Measurements from ENCODE around the gene YAE1.

Gene YAE1

DNA sequence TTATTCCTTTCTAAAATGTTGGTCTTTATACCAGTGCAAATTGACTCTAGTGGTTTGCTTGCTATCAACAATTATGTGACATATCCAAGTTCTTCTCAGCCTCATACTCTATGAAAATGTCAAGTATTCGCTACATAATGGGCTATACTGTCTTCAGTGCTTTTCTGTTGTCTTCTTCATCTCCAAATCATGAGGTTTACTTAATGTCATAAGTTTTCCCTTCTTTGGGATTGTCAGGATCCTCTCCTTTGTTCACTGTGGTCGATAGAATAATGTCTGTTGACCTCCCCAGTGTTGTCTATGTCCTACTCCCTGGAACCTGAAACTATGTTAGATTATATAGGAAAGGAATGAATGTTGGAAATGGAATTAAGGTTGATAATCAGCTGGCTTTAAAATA, 40.7 kb downstream of the YAE1 start:
- Histone ChIP-seq H4K91ac (ENCODE audit: low read length) (no peak overlapping the region), H4K8ac (ENCODE audit: low read length) (no peak overlapping the region), H3K9me3 (ENCODE audit: control insufficient read depth, low read length) (no peaks in the 10 kb centered on the region), H3K27me3 (ENCODE audit: control insufficient read depth in 1 of 2, insufficient read depth in 1 of 2, low read length in 2 of 2) (no peaks in the 10 kb centered on the region), H2BK5ac (ENCODE audit: low read depth, low read length, poor library complexity, severe bottlenecking) (no peak overlapping the region), H3K79me1 (replicated peaks; ENCODE audit: low read length, poor library complexity, severe bottlenecking) (no peaks in the 10 kb centered on the region), H2BK12ac (ENCODE audit: low read length in 2 of 2) (no peak overlapping the region), H3K4me1 (ENCODE audit: control insufficient read depth, insufficient read depth, low read depth, low read length) (peaks cover 3% of the 10 kb centered on the region), H3K4me2 (ENCODE audit: low read length, poor library complexity, severe bottlenecking) (no peak overlapping the region), H3K14ac (ENCODE audit: low read length in 2 of 2) (no peak overlapping the region), H2AK5ac (ENCODE audit: low read length, severe bottlenecking) (no peak overlapping the region), H3K36me3 (ENCODE audit: control insufficient read depth in 1 of 2, insufficient read depth in 2 of 2, low read depth in 1 of 2, low read length in 2 of 2) (no peaks in the 10 kb centered on the region), H3K18ac (ENCODE audit: low read depth in 1 of 2, low read length in 2 of 2) (no peak overlapping the region), H3K23ac (ENCODE audit: low read length in 2 of 2) (no peak overlapping the region), H2BK120ac (ENCODE audit: low read depth, low read length) (no peak overlapping the region), H2AFZ (ENCODE audit: low read depth, low read length) (no peak overlapping the region), H3K4me3 (ENCODE audit: insufficient read depth in 1 of 2, low read depth in 1 of 2, low read length in 2 of 2) (no peak overlapping the region), H3K4ac (ENCODE audit: low read depth in 1 of 2, low read length in 2 of 2) (no peak overlapping the region), H3K9ac (ENCODE audit: low read length) (no peak overlapping the region), H2BK15ac (ENCODE audit: low read depth, poor library complexity, severe bottlenecking) (no peak overlapping the region), H3K27ac (ENCODE audit: low read length, poor library complexity, severe bottlenecking) (no peak overlapping the region)
- no peak for DNase-seq
- 100% methylated on average over 2 of the region's 2 CpGs for WGBS

DNA sequence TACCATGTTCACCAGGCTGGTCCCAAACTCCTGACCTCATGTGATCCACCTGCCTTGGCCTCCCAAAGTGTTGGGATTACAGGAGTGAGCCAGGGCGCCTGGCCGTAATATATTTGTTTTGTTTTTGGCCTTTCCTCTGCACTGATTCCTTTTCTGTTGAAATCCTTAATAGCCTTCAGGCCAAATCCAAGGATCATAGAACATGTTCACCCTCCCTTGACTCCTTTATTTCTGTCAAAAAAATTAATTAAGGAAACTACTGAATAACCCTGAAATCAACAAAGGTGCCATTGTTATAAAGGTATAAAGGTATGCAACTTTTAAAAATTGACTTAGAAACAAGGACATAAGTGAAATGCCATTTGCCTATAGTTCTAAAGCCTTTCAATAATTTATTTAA, 41.7 kb downstream of the YAE1 start:
- no peak overlapping the region for H3K23ac ChIP-seq (ENCODE audit: low read length in 2 of 2)
- H2AFZ ChIP-seq (ENCODE audit: low read depth, low read length): no peak overlapping the region
- no peak overlapping the region for H4K91ac ChIP-seq (ENCODE audit: low read length)
- H3K9ac ChIP-seq (ENCODE audit: low read length): no peak overlapping the region
- no peak overlapping the region for H2BK120ac ChIP-seq (ENCODE audit: low read depth, low read length)
- no peaks in the 10 kb centered on the region for H3K27me3 ChIP-seq (ENCODE audit: control insufficient read depth in 1 of 2, insufficient read depth in 1 of 2, low read length in 2 of 2)
- no peaks in the 10 kb centered on the region for H3K9me3 ChIP-seq (ENCODE audit: control insufficient read depth, low read length)
- no peaks in the 10 kb centered on the region for H3K79me1 ChIP-seq (replicated peaks; ENCODE audit: low read length, poor library complexity, severe bottlenecking)
- no peaks in the 10 kb centered on the region for H3K36me3 ChIP-seq (ENCODE audit: control insufficient read depth in 1 of 2, insufficient read depth in 2 of 2, low read depth in 1 of 2, low read length in 2 of 2)
- no peak overlapping the region for H2AK5ac ChIP-seq (ENCODE audit: low read length, severe bottlenecking)
- H3K18ac ChIP-seq (ENCODE audit: low read depth in 1 of 2, low read length in 2 of 2): peak overlapping the region in 1 of 2 experiments; percentile 24
- 100% methylated on average over 2 of the region's 2 CpGs for WGBS
- no peak for DNase-seq
- H3K4me2 ChIP-seq (ENCODE audit: low read length, poor library complexity, severe bottlenecking): no peak overlapping the region
- no peak overlapping the region for H2BK12ac ChIP-seq (ENCODE audit: low read length in 2 of 2)
- H2BK15ac ChIP-seq (ENCODE audit: low read depth, poor library complexity, severe bottlenecking): no peak overlapping the region
- H3K4ac ChIP-seq (ENCODE audit: low read depth in 1 of 2, low read length in 2 of 2): no peak overlapping the region
- no peak overlapping the region for H2BK5ac ChIP-seq (ENCODE audit: low read depth, low read length, poor library complexity, severe bottlenecking)
- no peak overlapping the region for H3K14ac ChIP-seq (ENCODE audit: low read length in 2 of 2)
- no peak overlapping the region for H4K8ac ChIP-seq (ENCODE audit: low read length)
- no peak overlapping the region for H3K4me3 ChIP-seq (ENCODE audit: insufficient read depth in 1 of 2, low read depth in 1 of 2, low read length in 2 of 2)
- no peak overlapping the region for H3K27ac ChIP-seq (ENCODE audit: low read length, poor library complexity, severe bottlenecking)
- H3K4me1 ChIP-seq (ENCODE audit: control insufficient read depth, insufficient read depth, low read depth, low read length): peaks cover 3% of the 10 kb centered on the region

GRCh38 chr7:39608278-39608677, 42.1 kb downstream of the YAE1 start:
- H3K27ac ChIP-seq (ENCODE audit: low read length, poor library complexity, severe bottlenecking): no peak overlapping the region
- no peaks in the 10 kb centered on the region for H3K79me1 ChIP-seq (replicated peaks; ENCODE audit: low read length, poor library complexity, severe bottlenecking)
- no peak overlapping the region for H2BK120ac ChIP-seq (ENCODE audit: low read depth, low read length)
- H3K4me3 ChIP-seq (ENCODE audit: insufficient read depth in 1 of 2, low read depth in 1 of 2, low read length in 2 of 2): no peak overlapping the region
- H2BK12ac ChIP-seq (ENCODE audit: low read length in 2 of 2): no peak overlapping the region
- H3K4me2 ChIP-seq (ENCODE audit: low read length, poor library complexity, severe bottlenecking): no peak overlapping the region
- peaks cover 3% of the 10 kb centered on the region for H3K4me1 ChIP-seq (ENCODE audit: control insufficient read depth, insufficient read depth, low read depth, low read length)
- no peaks in the 10 kb centered on the region for H3K36me3 ChIP-seq (ENCODE audit: control insufficient read depth in 1 of 2, insufficient read depth in 2 of 2, low read depth in 1 of 2, low read length in 2 of 2)
- H3K9me3 ChIP-seq (ENCODE audit: control insufficient read depth, low read length): no peaks in the 10 kb centered on the region
- DNase-seq: no peak
- H3K18ac ChIP-seq (ENCODE audit: low read depth in 1 of 2, low read length in 2 of 2): no peak overlapping the region
- H3K27me3 ChIP-seq (ENCODE audit: control insufficient read depth in 1 of 2, insufficient read depth in 1 of 2, low read length in 2 of 2): no peaks in the 10 kb centered on the region
- H2BK15ac ChIP-seq (ENCODE audit: low read depth, poor library complexity, severe bottlenecking): no peak overlapping the region
- no peak overlapping the region for H2BK5ac ChIP-seq (ENCODE audit: low read depth, low read length, poor library complexity, severe bottlenecking)
- H4K8ac ChIP-seq (ENCODE audit: low read length): no peak overlapping the region
- no peak overlapping the region for H3K14ac ChIP-seq (ENCODE audit: low read length in 2 of 2)
- no peak overlapping the region for H3K23ac ChIP-seq (ENCODE audit: low read length in 2 of 2)
- no peak overlapping the region for H2AFZ ChIP-seq (ENCODE audit: low read depth, low read length)
- no peak overlapping the region for H3K4ac ChIP-seq (ENCODE audit: low read depth in 1 of 2, low read length in 2 of 2)
- no peak overlapping the region for H4K91ac ChIP-seq (ENCODE audit: low read length)
- 62% methylated on average over 1 of the region's 3 CpGs for WGBS
- no peak overlapping the region for H2AK5ac ChIP-seq (ENCODE audit: low read length, severe bottlenecking)
- peak overlapping the region; percentile 91 for H3K9ac ChIP-seq (ENCODE audit: low read length)

DNA sequence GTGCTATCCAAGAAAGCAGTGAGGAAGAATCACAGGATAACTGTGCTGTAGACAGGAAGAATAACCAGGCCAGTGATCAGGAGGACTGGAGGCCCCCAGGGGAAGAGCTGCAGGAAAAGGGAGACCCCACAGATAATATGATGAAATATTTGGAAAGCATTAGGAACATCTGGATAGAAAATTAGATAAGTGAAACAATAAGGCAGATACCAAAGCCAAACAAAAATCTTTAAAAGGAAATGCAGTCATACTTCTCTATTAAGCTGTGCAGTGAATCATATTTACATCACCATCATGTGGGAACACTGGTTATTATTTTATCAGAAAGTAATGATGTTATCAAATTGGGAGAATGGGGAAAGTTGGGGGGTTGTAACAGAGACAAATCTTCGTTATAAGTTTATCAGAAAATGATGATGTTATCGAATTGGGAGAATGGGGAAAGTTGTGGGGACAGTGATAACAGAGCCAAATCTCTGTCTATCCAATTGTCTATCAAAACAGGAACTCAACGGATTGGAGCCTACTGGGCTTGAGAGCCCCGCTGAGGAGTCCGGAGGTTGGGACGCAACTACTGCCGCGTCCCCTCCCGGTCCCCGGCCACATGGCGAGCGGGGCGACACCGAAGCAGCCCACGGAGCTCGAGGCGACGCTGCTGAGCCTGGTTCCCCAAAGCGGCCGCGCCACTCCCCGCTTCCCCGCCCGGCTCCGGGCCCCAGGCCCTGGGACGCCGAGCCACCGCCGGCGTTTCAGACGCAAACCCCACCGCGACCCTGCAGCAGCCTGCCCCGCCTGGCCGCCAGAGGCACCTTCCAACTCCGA, 43.1 kb downstream of the YAE1 start:
- Histone ChIP-seq H2BK12ac (ENCODE audit: low read length in 2 of 2) (peak overlapping the region in 1 of 2 experiments; percentile 84), H3K9me3 (ENCODE audit: control insufficient read depth, low read length) (no peaks in the 10 kb centered on the region), H3K14ac (ENCODE audit: low read length in 2 of 2) (no peak overlapping the region), H3K4me1 (ENCODE audit: control insufficient read depth, insufficient read depth, low read depth, low read length) (peaks cover 3% of the 10 kb centered on the region), H2AFZ (ENCODE audit: low read depth, low read length) (peak overlapping the region; percentile 62), H3K4ac (ENCODE audit: low read depth in 1 of 2, low read length in 2 of 2) (peak overlapping the region; percentile 3 to 62), H3K4me2 (ENCODE audit: low read length, poor library complexity, severe bottlenecking) (peak overlapping the region; percentile 33), H4K8ac (ENCODE audit: low read length) (peak overlapping the region; percentile 76), H3K27ac (ENCODE audit: low read length, poor library complexity, severe bottlenecking) (no peak overlapping the region), H3K4me3 (ENCODE audit: insufficient read depth in 1 of 2, low read depth in 1 of 2, low read length in 2 of 2) (peak overlapping the region; percentile 39 to 63), H2BK5ac (ENCODE audit: low read depth, low read length, poor library complexity, severe bottlenecking) (no peak overlapping the region), H2BK15ac (ENCODE audit: low read depth, poor library complexity, severe bottlenecking) (no peak overlapping the region), H3K79me1 (replicated peaks; ENCODE audit: low read length, poor library complexity, severe bottlenecking) (no peaks in the 10 kb centered on the region), H3K23ac (ENCODE audit: low read length in 2 of 2) (no peak overlapping the region), H3K9ac (ENCODE audit: low read length) (peak overlapping the region; percentile 91), H4K91ac (ENCODE audit: low read length) (no peak overlapping the region), H2AK5ac (ENCODE audit: low read length, severe bottlenecking) (no peak overlapping the region), H3K18ac (ENCODE audit: low read depth in 1 of 2, low read length in 2 of 2) (peak overlapping the region; percentile 59 to 72), H2BK120ac (ENCODE audit: low read depth, low read length) (no peak overlapping the region), H3K36me3 (ENCODE audit: control insufficient read depth in 1 of 2, insufficient read depth in 2 of 2, low read depth in 1 of 2, low read length in 2 of 2) (no peaks in the 10 kb centered on the region), H3K27me3 (ENCODE audit: control insufficient read depth in 1 of 2, insufficient read depth in 1 of 2, low read length in 2 of 2) (no peaks in the 10 kb centered on the region)
- 19% methylated on average over 31 of the region's 36 CpGs for WGBS
- no peak for DNase-seq

Measured in mesenchymal stem cell (in vitro differentiated cells and primary cell).